ENCODE measurements around the gene NDUFB6.
"Not testable (repeated sequence)": the region's sequence is repeated elsewhere in the genome, so short reads cannot be mapped to it uniquely, and the experiment has no call there.

The NDUFB6 gene

GRCh38 chr9:32524892-32525708 is 47.9 kb downstream of the NDUFB6 start:
- peak overlapping the region; percentile 88 for H3K4me3 ChIP-seq (ENCODE audit: insufficient read depth, low read depth, low read length, poor library complexity, severe bottlenecking)
- peaks cover 10% of the 10 kb centered on the region for H3K4me1 ChIP-seq (ENCODE audit: control insufficient read depth, insufficient read depth, low read length, poor library complexity, severe bottlenecking)
- H3K27ac ChIP-seq (ENCODE audit: insufficient read depth, low read length, poor library complexity, severe bottlenecking): peak overlapping the region; percentile 83
- H3K9me3 ChIP-seq (ENCODE audit: control insufficient read depth, low read length): no peaks in the 10 kb centered on the region
- no peaks in the 10 kb centered on the region for H3K36me3 ChIP-seq (ENCODE audit: control insufficient read depth, insufficient read depth, low read length)
- no peak for DNase-seq
- no peaks in the 10 kb centered on the region for H3K27me3 ChIP-seq (replicated peaks; ENCODE audit: control insufficient read depth, insufficient read depth, low read length, poor library complexity, severe bottlenecking)

- not testable (repeated sequence) for DNase-seq; H3K27me3 ChIP-seq (replicated peaks; ENCODE audit: control insufficient read depth, insufficient read depth, low read length, poor library complexity, severe bottlenecking); H3K36me3 ChIP-seq (ENCODE audit: control insufficient read depth, insufficient read depth, low read length); H3K9me3 ChIP-seq (ENCODE audit: control insufficient read depth, low read length); H3K4me1 ChIP-seq (ENCODE audit: control insufficient read depth, insufficient read depth, low read length, poor library complexity, severe bottlenecking); H3K27ac ChIP-seq (ENCODE audit: insufficient read depth, low read length, poor library complexity, severe bottlenecking)
- peak overlapping the region; percentile 88 for H3K4me3 ChIP-seq (ENCODE audit: insufficient read depth, low read depth, low read length, poor library complexity, severe bottlenecking)
Measured at GRCh38 chr9:32524558-32524891, 48.4 kb downstream of the NDUFB6 start.

GRCh38 chr9:32523910-32524309 is 49.0 kb downstream of the NDUFB6 start:
- no peak overlapping the region for H3K4me3 ChIP-seq (ENCODE audit: insufficient read depth, low read depth, low read length, poor library complexity, severe bottlenecking)
- DNase-seq: no peak
- H3K4me1 ChIP-seq (ENCODE audit: control insufficient read depth, insufficient read depth, low read length, poor library complexity, severe bottlenecking): peaks cover 10% of the 10 kb centered on the region
- no peaks in the 10 kb centered on the region for H3K36me3 ChIP-seq (ENCODE audit: control insufficient read depth, insufficient read depth, low read length)
- no peak overlapping the region for H3K27ac ChIP-seq (ENCODE audit: insufficient read depth, low read length, poor library complexity, severe bottlenecking)
- no peaks in the 10 kb centered on the region for H3K27me3 ChIP-seq (replicated peaks; ENCODE audit: control insufficient read depth, insufficient read depth, low read length, poor library complexity, severe bottlenecking)
- H3K9me3 ChIP-seq (ENCODE audit: control insufficient read depth, low read length): no peaks in the 10 kb centered on the region

GRCh38 chr9:32518276-32518675 is 54.7 kb downstream of the NDUFB6 start:
- Histone ChIP-seq H3K27me3 (replicated peaks; ENCODE audit: control insufficient read depth, insufficient read depth, low read length, poor library complexity, severe bottlenecking) (no peaks in the 10 kb centered on the region), H3K4me1 (ENCODE audit: control insufficient read depth, insufficient read depth, low read length, poor library complexity, severe bottlenecking) (peaks cover 6% of the 10 kb centered on the region), H3K36me3 (ENCODE audit: control insufficient read depth, insufficient read depth, low read length) (no peaks in the 10 kb centered on the region), H3K9me3 (ENCODE audit: control insufficient read depth, low read length) (no peaks in the 10 kb centered on the region), H3K4me3 (ENCODE audit: insufficient read depth, low read depth, low read length, poor library complexity, severe bottlenecking) (no peak overlapping the region), H3K27ac (ENCODE audit: insufficient read depth, low read length, poor library complexity, severe bottlenecking) (no peak overlapping the region)
- no peak for DNase-seq

GRCh38 chr9:32516241-32516640 is 56.7 kb downstream of the NDUFB6 start:
- Histone ChIP-seq H3K9me3 (ENCODE audit: control insufficient read depth, low read length) (no peaks in the 10 kb centered on the region), H3K36me3 (ENCODE audit: control insufficient read depth, insufficient read depth, low read length) (no peaks in the 10 kb centered on the region), H3K4me1 (ENCODE audit: control insufficient read depth, insufficient read depth, low read length, poor library complexity, severe bottlenecking) (no peaks in the 10 kb centered on the region), H3K27me3 (replicated peaks; ENCODE audit: control insufficient read depth, insufficient read depth, low read length, poor library complexity, severe bottlenecking) (no peaks in the 10 kb centered on the region), H3K4me3 (ENCODE audit: insufficient read depth, low read depth, low read length, poor library complexity, severe bottlenecking) (no peak overlapping the region), H3K27ac (ENCODE audit: insufficient read depth, low read length, poor library complexity, severe bottlenecking) (no peak overlapping the region)
- DNase-seq: no peak

GRCh38 chr9:32508728-32509127 is 64.2 kb downstream of the NDUFB6 start:
- Histone ChIP-seq H3K27me3 (replicated peaks; ENCODE audit: control insufficient read depth, insufficient read depth, low read length, poor library complexity, severe bottlenecking) (no peaks in the 10 kb centered on the region), H3K4me3 (ENCODE audit: insufficient read depth, low read depth, low read length, poor library complexity, severe bottlenecking) (no peak overlapping the region), H3K4me1 (ENCODE audit: control insufficient read depth, insufficient read depth, low read length, poor library complexity, severe bottlenecking) (no peaks in the 10 kb centered on the region), H3K36me3 (ENCODE audit: control insufficient read depth, insufficient read depth, low read length) (peaks cover 7% of the 10 kb centered on the region), H3K9me3 (ENCODE audit: control insufficient read depth, low read length) (no peaks in the 10 kb centered on the region), H3K27ac (ENCODE audit: insufficient read depth, low read length, poor library complexity, severe bottlenecking) (no peak overlapping the region)
- DNase-seq: no peak

GRCh38 chr9:32503008-32503407 is 70.0 kb downstream of the NDUFB6 start:
- Histone ChIP-seq H3K4me1 (ENCODE audit: control insufficient read depth, insufficient read depth, low read length, poor library complexity, severe bottlenecking) (no peaks in the 10 kb centered on the region), H3K36me3 (ENCODE audit: control insufficient read depth, insufficient read depth, low read length) (peaks cover 20% of the 10 kb centered on the region), H3K9me3 (ENCODE audit: control insufficient read depth, low read length) (no peaks in the 10 kb centered on the region), H3K27me3 (replicated peaks; ENCODE audit: control insufficient read depth, insufficient read depth, low read length, poor library complexity, severe bottlenecking) (no peaks in the 10 kb centered on the region), H3K27ac (ENCODE audit: insufficient read depth, low read length, poor library complexity, severe bottlenecking) (no peak overlapping the region), H3K4me3 (ENCODE audit: insufficient read depth, low read depth, low read length, poor library complexity, severe bottlenecking) (no peak overlapping the region)
- no peak for DNase-seq
